WERI-Rb-1 (cell line): ENCODE results near the gene PGA4.

Source experiments
- DNase-seq: peaks from one replicate; pipeline ENCODE4 v3.0.0-alpha.2; 2020
- H3K27ac ChIP-seq: fragments of 250-450 bp; sonication (Bioruptor Pico); 2 replicates; pipeline ENCODE4 v1.5.1; 2020; ENCODE audit warnings: mild to moderate bottlenecking, moderate library complexity
- H3K27me3 ChIP-seq: fragments of 250-450 bp; sonication (Bioruptor Pico); 2 replicates; pipeline ENCODE4 v1.5.1; 2021; ENCODE audit warnings: mild to moderate bottlenecking, low read depth, moderate library complexity; ENCODE audit not compliant: insufficient read depth, severe bottlenecking
- H3K36me3 ChIP-seq: fragments of 250-450 bp; sonication (Bioruptor Pico); 2 replicates; pipeline ENCODE4 v1.5.1; 2020; ENCODE audit warnings: mild to moderate bottlenecking, moderate library complexity
- H3K4me3 ChIP-seq: 2 replicates; pipeline ENCODE4 v1.5.1; 2011; ENCODE audit warnings: low read depth, mild to moderate bottlenecking, control low read depth, low read length
- H3K9me3 ChIP-seq: fragments of 250-450 bp; sonication (Bioruptor Pico); 2 replicates; pipeline ENCODE4 v1.5.1; 2021; ENCODE audit warnings: mild to moderate bottlenecking, moderate library complexity; ENCODE audit not compliant: severe bottlenecking
- CTCF ChIP-seq: IDR thresholded peaks from 2 replicates; pipeline ENCODE4 v1.5.1; 2011; ENCODE audit warnings: low read depth, mild to moderate bottlenecking, control low read depth, inconsistent platforms, low read length

The PGA4 gene

GRCh38 chr11:61264371-61264770 is 42.2 kb downstream of the PGA4 start:
- DNase-seq = no peak
- H3K36me3 ChIP-seq = peaks cover 9% of the 10 kb centered on the region; the same call in 1 of the 2 replicates
- no peak overlapping the region for H3K4me3 ChIP-seq
- no peaks in the 10 kb centered on the region for H3K27me3 ChIP-seq
- no peak for TF ChIP-seq CTCF
- no peaks in the 10 kb centered on the region for H3K9me3 ChIP-seq
- H3K27ac ChIP-seq = no peak overlapping the region

GRCh38 chr11:61264795-61265194 is 42.6 kb downstream of the PGA4 start:
- no peak for DNase-seq
- no peak overlapping the region for H3K27ac ChIP-seq
- H3K36me3 ChIP-seq = peaks cover 5% of the 10 kb centered on the region; the same call in 1 of the 2 replicates
- H3K27me3 ChIP-seq = no peaks in the 10 kb centered on the region
- TF ChIP-seq CTCF = no peak
- H3K9me3 ChIP-seq = no peaks in the 10 kb centered on the region
- H3K4me3 ChIP-seq = no peak overlapping the region

- Histone ChIP-seq H3K27me3 (no peaks in the 10 kb centered on the region), H3K36me3 (peaks cover 4% of the 10 kb centered on the region; the same call in 1 of the 2 replicates), H3K9me3 (no peaks in the 10 kb centered on the region), H3K4me3 (no peak overlapping the region), H3K27ac (no peak overlapping the region)
- no peak for DNase-seq
- no peak for TF ChIP-seq CTCF
Measured at GRCh38 chr11:61265357-61265756, 43.2 kb downstream of the PGA4 start.

- TF ChIP-seq CTCF = no peak
- H3K36me3 ChIP-seq = peaks cover 9% of the 10 kb centered on the region
- H3K27me3 ChIP-seq = no peaks in the 10 kb centered on the region
- no peaks in the 10 kb centered on the region for H3K9me3 ChIP-seq
- no peak overlapping the region for H3K4me3 ChIP-seq
- no peak for DNase-seq
- no peak overlapping the region for H3K27ac ChIP-seq
Measured at GRCh38 chr11:61266602-61267001, 44.5 kb downstream of the PGA4 start.

- Histone ChIP-seq H3K36me3 (peaks cover 10% of the 10 kb centered on the region), H3K27me3 (no peaks in the 10 kb centered on the region), H3K9me3 (no peaks in the 10 kb centered on the region), H3K27ac (no peak overlapping the region), H3K4me3 (no peak overlapping the region)
- DNase-seq = no peak
- no peak for TF ChIP-seq CTCF
Measured at GRCh38 chr11:61267437-61267841, 45.3 kb downstream of the PGA4 start.

- DNase-seq = no peak
- H3K36me3 ChIP-seq = peaks cover 10% of the 10 kb centered on the region
- no peaks in the 10 kb centered on the region for H3K27me3 ChIP-seq
- no peak for TF ChIP-seq CTCF
- no peaks in the 10 kb centered on the region for H3K9me3 ChIP-seq
- H3K27ac ChIP-seq = no peak overlapping the region
- H3K4me3 ChIP-seq = no peak overlapping the region
Measured at GRCh38 chr11:61268588-61269250, 46.6 kb downstream of the PGA4 start.
